ENCODE measurements around the gene ROBO1.

ROBO1 gene

DNA sequence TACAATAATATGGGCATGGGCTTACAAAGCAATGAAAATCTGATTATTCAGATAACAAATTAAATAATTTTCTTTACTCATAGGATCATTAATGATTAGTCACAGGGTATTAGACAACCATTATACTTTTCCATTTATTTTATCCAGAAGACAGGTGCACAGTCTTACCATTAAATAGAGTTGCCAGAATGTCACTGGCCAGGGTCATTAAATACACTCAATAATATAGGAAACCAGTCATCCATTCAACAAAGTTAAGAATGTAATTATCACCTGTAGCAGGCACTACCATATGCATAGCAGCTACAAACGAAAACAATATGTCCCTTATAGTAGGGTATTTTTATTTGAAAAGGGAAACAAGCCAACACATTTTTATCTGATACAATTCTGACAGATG, 16.1 kb downstream of the ROBO1 start:
- H3K4me3 ChIP-seq (ENCODE audit: control insufficient read depth, low read depth, low read length): no peak overlapping the region
- TF ChIP-seq, protein P1, sequence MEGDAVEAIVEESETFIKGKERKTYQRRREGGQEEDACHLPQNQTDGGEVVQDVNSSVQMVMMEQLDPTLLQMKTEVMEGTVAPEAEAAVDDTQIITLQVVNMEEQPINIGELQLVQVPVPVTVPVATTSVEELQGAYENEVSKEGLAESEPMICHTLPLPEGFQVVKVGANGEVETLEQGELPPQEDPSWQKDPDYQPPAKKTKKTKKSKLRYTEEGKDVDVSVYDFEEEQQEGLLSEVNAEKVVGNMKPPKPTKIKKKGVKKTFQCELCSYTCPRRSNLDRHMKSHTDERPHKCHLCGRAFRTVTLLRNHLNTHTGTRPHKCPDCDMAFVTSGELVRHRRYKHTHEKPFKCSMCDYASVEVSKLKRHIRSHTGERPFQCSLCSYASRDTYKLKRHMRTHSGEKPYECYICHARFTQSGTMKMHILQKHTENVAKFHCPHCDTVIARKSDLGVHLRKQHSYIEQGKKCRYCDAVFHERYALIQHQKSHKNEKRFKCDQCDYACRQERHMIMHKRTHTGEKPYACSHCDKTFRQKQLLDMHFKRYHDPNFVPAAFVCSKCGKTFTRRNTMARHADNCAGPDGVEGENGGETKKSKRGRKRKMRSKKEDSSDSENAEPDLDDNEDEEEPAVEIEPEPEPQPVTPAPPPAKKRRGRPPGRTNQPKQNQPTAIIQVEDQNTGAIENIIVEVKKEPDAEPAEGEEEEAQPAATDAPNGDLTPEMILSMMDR (IDR thresholded peaks at IDR 0.05; ENCODE audit: control insufficient read depth, insufficient read depth, low read depth, low read length, missing control alignments): no peak
- no peak for DNase-seq (ENCODE audit: low read depth)

DNA sequence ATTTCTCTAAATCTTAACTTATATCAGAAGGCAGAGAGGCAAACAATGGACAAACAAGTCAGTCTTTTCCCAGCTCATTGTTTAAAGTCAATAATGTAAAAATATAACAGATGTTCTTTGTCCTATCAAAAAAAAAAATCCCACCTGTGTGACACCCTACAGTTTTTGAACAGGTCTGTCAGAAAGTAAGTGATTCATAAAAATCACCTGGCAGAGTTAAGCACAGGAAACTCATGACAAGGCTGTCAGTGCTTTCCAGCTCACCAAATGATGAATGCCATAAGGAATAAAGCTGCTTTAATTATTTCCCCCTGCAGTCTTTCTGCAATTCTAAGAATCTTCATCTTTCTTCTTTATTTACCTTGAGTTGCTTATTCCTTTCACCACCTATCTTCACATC, 30.3 kb downstream of the ROBO1 start:
- no peak overlapping the region for H3K4me3 ChIP-seq (ENCODE audit: control insufficient read depth, low read depth, low read length)
- TF ChIP-seq, protein P1 (IDR thresholded peaks at IDR 0.05; ENCODE audit: control insufficient read depth, insufficient read depth, low read depth, low read length, missing control alignments): no peak
- DNase-seq (ENCODE audit: low read depth): no peak

DNA sequence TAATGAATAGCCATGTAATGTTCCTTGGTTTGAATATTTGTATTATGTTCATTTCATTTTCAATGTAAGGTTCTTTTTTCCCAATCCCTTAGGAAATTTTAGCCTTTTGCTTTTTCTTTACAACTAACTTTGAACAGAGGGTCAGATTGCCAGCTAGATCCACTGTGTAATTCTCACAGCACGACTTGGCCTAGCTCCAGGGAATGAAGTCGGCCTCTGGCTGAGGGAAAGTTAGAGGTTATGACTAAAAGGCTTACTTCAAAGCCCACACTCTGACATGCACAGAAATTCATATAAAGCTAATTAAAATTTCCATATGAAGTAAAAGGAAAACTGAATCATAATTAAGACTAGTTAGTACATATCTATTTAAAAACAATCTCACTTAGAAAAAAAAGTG, 38.7 kb downstream of the ROBO1 start:
- DNase-seq (ENCODE audit: low read depth): no peak
- TF ChIP-seq, protein P1 (IDR thresholded peaks at IDR 0.05; ENCODE audit: control insufficient read depth, insufficient read depth, low read depth, low read length, missing control alignments): no peak
- no peak overlapping the region for H3K4me3 ChIP-seq (ENCODE audit: control insufficient read depth, low read depth, low read length)

DNA sequence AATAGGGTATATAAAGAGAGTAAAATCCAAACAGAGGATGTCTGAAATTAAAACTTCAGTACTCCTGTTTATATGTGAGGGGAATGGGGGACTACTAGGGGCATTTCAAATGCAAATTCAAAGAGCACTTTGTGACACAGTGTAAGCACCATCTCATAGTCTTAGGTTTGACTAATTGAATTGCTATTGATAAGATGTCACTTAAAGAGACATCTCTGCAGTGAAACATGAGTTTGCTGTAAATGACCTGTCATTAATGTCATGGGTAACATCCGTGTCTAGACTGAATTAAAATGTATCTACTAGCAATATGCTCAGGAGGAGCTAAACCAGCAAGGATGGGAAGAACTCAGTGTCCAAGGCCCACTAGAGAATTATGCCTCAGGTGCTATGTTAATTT, 41.0 kb downstream of the ROBO1 start:
- TF ChIP-seq, protein P1 (IDR thresholded peaks at IDR 0.05; ENCODE audit: control insufficient read depth, insufficient read depth, low read depth, low read length, missing control alignments): no peak
- no peak for DNase-seq (ENCODE audit: low read depth)
- no peak overlapping the region for H3K4me3 ChIP-seq (ENCODE audit: control insufficient read depth, low read depth, low read length)

DNA sequence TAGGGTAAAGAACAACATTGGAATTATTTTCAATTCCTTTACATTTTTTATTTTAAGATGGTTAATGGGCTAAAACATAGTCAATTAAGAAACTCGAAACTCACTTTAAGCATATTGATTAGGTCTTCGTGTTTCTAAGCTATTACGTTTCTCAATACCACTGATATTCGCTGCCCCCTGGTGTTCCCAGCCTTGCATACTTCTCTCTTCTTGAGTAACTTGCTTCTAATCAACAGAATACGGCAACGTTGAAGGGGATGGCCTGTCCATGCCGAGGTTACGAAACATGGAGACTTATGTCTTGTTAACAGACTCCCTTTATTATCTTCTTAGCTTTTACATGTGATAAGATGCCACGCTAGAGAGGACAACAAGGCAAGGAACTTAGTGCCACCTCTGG, 43.6 kb downstream of the ROBO1 start:
- no peak overlapping the region for H3K4me3 ChIP-seq (ENCODE audit: control insufficient read depth, low read depth, low read length)
- DNase-seq (ENCODE audit: low read depth): no peak
- TF ChIP-seq, protein P1 (IDR thresholded peaks at IDR 0.05; ENCODE audit: control insufficient read depth, insufficient read depth, low read depth, low read length, missing control alignments): no peak

DNA sequence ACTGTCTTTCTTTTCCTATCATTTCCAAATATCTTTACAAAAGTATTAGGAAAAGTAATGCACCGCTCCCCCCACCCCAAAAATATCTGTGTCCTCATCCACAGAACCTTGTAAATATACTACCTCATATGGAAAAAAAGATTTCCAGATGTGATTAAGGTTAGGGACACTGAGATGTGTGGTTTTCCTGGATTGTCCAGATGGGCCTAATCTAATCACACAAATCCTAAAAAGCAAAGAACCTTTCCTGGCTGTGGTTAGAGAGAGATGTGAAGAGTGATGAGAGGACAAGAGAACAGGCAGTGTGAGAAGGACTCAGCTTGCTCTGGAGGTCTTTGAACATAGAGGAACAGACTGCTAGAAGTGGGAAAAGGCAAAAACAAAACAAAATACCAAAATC, 77.7 kb downstream of the ROBO1 start:
- TF ChIP-seq, protein P1 (IDR thresholded peaks at IDR 0.05; ENCODE audit: control insufficient read depth, insufficient read depth, low read depth, low read length, missing control alignments): no peak
- no peak overlapping the region for H3K4me3 ChIP-seq (ENCODE audit: control insufficient read depth, low read depth, low read length)
- no peak for DNase-seq (ENCODE audit: low read depth)

DNA sequence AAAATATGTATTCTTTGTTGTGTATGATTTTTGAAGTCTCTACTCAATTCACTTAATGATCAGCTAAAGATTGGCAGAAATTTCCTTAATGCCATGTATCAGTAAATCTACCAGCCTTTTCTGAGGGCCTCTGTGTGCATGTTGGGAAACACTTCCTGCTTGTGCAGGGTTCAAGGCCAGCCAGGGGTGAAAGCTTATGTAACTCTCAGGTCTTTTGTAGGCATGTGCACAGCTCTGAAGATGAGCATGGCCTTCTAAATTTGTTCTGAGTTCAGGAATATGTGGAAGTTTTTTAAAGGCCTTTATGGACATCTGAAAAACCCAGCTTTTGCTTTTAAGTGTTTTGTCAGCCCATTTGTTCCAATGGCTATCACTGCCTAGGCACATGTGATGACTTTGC, 82.7 kb downstream of the ROBO1 start:
- no peak overlapping the region for H3K4me3 ChIP-seq (ENCODE audit: control insufficient read depth, low read depth, low read length)
- TF ChIP-seq, protein P1 (IDR thresholded peaks at IDR 0.05; ENCODE audit: control insufficient read depth, insufficient read depth, low read depth, low read length, missing control alignments): no peak
- no peak for DNase-seq (ENCODE audit: low read depth)
